ENCODE data around the gene CLEC1A. TPM values are rescaled to one million over a fixed set of nuclear protein-coding genes. Genes with fewer than 3 reads are reported as not detected.
A peak's percentile ranks its signal among the peaks of the same experiment; 100 is the strongest.

Gene CLEC1A
- total RNA-seq, 4 donors from 2014 or later, result 6.0 to 19.4 (median 8.4) TPM

DNA sequence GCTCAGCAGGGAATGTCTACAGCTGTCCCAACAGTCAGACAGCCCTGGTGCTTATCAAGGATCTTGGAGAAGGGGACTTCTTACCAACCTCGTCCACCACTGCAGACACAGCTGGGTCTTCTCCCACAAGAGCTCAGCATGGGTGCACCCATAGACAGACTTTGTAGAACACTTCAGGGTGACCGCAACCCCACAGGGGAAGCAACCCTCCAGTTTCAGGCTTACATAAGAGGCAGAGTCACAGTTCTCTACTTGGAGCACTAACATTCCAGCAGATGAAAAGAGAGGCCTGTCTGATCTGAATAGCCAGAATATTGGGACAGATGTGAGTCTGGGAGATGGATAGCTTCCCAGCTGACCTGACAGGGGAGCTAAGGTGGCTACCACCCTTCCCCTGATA lies 3.5 kb upstream of the CLEC1A start:
- Histone ChIP-seq H3K36me3 (no peaks in the 10 kb centered on the region), H3K9me3 (no peaks in the 10 kb centered on the region), H3K4me1 (peaks cover 0 to 24% (median 7%) of the 10 kb centered on the region in 4 donors), H3K27ac (no peak overlapping the region), H3K27me3 (no peaks in the 10 kb centered on the region), H3K4me3 (no peak overlapping the region)
- WGBS, 2 donors, result 77 to 80% methylated on average over 2 of the region's 2 CpGs
- TF ChIP-seq POLR2A (IDR thresholded peaks at IDR 0.05) (no peak), EP300 (IDR thresholded peaks at IDR 0.05) (no peak)
- TF ChIP-seq, protein P1, sequence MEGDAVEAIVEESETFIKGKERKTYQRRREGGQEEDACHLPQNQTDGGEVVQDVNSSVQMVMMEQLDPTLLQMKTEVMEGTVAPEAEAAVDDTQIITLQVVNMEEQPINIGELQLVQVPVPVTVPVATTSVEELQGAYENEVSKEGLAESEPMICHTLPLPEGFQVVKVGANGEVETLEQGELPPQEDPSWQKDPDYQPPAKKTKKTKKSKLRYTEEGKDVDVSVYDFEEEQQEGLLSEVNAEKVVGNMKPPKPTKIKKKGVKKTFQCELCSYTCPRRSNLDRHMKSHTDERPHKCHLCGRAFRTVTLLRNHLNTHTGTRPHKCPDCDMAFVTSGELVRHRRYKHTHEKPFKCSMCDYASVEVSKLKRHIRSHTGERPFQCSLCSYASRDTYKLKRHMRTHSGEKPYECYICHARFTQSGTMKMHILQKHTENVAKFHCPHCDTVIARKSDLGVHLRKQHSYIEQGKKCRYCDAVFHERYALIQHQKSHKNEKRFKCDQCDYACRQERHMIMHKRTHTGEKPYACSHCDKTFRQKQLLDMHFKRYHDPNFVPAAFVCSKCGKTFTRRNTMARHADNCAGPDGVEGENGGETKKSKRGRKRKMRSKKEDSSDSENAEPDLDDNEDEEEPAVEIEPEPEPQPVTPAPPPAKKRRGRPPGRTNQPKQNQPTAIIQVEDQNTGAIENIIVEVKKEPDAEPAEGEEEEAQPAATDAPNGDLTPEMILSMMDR (IDR thresholded peaks at IDR 0.05), result no peak
- no peak for DNase-seq (ENCODE audit: low spot score in 2 of 2)

DNA sequence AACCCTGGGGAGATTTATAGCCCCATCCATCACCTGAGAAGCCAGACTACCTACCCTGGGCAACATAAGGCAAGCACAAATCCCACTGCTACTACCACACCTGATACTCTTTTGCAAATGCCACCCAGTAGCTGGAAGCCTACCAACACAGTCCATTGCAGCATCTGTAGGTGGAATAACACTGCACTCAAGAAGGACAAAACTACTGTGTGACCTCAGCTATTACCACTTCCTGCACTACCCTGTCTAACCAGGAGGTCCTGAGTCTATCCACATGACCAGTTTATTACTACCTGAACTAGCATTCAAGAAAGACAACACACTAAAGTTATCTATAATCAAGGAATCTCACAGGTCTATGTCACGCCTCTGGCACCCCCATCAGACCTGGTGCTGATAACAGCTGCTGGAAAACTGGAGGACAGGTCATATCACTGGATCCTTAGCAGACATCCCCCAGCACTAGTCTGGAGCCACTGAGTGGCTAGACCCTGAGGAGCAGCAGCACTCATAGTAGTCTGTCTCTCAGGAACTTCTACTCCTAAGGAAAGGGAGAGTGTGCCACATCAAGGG lies 2.9 kb upstream of the CLEC1A start:
- 88 to 92% methylated on average over 1 of the region's 1 CpG for WGBS, 2 donors
- Histone ChIP-seq H3K4me1 (peaks cover 0 to 24% (median 7%) of the 10 kb centered on the region in 4 donors), H3K9me3 (no peaks in the 10 kb centered on the region), H3K36me3 (no peaks in the 10 kb centered on the region), H3K27ac (peak overlapping the region in 2 of 4 donors; percentile 13 to 58), H3K27me3 (no peaks in the 10 kb centered on the region), H3K4me3 (no peak overlapping the region)
- TF ChIP-seq EP300 (IDR thresholded peaks at IDR 0.05) (no peak), POLR2A (IDR thresholded peaks at IDR 0.05) (no peak)
- TF ChIP-seq, protein P1 (IDR thresholded peaks at IDR 0.05), result no peak
- DNase-seq (ENCODE audit: low spot score in 2 of 2), result no peak

DNA sequence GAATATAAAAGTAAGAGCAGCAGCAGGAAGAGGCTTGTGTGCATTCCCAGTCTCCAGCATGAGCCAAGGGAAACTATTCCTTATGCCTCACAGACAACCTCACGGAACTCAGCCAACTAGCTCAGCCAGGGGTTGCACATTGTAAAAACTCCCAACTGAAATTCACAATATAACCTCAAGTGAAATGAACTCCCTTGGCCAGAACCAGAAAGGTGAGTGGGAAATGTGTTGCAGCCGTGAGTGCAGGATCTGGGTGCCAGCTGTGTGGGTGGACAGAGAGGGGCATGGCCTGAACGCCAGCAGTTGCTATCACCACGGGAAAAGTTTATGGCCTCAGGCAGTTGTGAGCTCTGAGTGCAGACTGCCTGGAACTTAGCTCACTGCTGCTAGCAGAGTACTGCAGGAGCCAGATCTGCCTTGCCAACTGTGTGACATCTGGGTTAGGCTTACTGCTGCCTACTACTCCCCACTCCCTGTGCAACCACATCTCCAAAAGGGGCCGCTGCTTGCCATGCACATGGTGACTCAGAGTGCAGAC lies 2.3 kb upstream of the CLEC1A start:
- H3K27me3 ChIP-seq, result no peaks in the 10 kb centered on the region
- H3K9me3 ChIP-seq, result no peaks in the 10 kb centered on the region
- DNase-seq (ENCODE audit: low spot score in 2 of 2), result no peak
- 22 to 27% methylated on average over 4 to 5 of the region's 5 CpGs for whole genome bisulfite sequencing, 2 donors
- no peaks in the 10 kb centered on the region for H3K36me3 ChIP-seq
- H3K4me1 ChIP-seq, result peaks cover 0 to 24% (median 7%) of the 10 kb centered on the region in 4 donors
- no peak overlapping the region for H3K4me3 ChIP-seq
- no peak for TF ChIP-seq POLR2A (IDR thresholded peaks at IDR 0.05)
- TF ChIP-seq, protein P1 (IDR thresholded peaks at IDR 0.05), result no peak
- no peak for TF ChIP-seq EP300 (IDR thresholded peaks at IDR 0.05)
- H3K27ac ChIP-seq, result peak overlapping the region in 2 of 4 donors; percentile 51 to 58

DNA sequence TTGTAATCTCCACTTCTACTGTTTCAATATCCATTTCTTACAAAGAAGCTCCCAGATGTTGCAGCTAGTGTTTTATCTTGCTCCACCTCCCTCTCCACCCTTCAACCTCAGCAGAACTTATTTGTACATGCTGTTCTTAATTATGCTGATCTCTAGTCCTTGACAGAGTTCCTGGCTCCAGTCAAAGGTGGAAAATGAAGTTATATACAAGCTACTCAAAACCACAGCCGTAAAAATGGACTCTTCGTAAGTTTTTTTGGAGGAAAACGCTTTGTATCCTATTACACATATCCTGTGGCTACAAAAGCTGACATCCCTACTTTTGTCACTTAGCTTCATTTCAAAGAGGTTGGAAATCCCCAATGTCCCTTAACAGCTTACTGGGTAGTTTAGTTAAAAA lies 1.3 kb downstream of the CLEC1A start:
- peak overlapping the region in 1 of 4 donors; percentile 12 for H3K4me3 ChIP-seq
- peaks cover 0 to 45% (median 7%) of the 10 kb centered on the region in 4 donors for H3K4me1 ChIP-seq
- no peaks in the 10 kb centered on the region for H3K36me3 ChIP-seq
- 29 to 44% methylated on average over 3 of the region's 3 CpGs for WGBS, 2 donors
- no peaks in the 10 kb centered on the region for H3K9me3 ChIP-seq
- DNase-seq (ENCODE audit: low spot score in 2 of 2), result no peak
- peak overlapping the region in 3 of 4 donors; percentile 0 to 84 (median 80) for H3K27ac ChIP-seq
- no peaks in the 10 kb centered on the region for H3K27me3 ChIP-seq
- TF ChIP-seq, protein P1 (IDR thresholded peaks at IDR 0.05), result no peak
- TF ChIP-seq POLR2A (IDR thresholded peaks at IDR 0.05), result no peak
- peak in 1 of 2 donors; percentile 75 for TF ChIP-seq EP300 (IDR thresholded peaks at IDR 0.05)

DNA sequence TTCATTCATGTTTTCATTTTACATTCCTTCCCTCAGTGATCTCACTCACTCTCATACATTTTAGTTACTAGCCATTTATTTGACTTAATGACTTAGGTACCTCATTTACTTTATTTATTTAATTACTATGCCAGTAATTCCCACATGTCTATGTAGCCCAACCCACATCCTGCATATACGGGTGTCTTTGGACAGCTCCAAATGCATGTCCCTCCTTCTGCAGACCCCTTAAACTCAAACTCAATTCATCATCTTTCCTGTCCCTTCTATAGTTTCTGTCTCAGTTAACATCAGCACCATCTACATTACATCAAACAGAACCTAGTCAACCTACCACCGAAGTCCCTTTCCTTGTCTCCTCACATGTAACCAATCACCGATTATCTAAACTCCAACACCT lies 2.8 kb downstream of the CLEC1A start:
- 83 to 86% methylated on average over 3 of the region's 3 CpGs for WGBS, 2 donors

More for the DNA sequence above, 2.8 kb downstream of the CLEC1A start:
- Histone ChIP-seq H3K4me1 (peaks cover 0 to 39% (median 6%) of the 10 kb centered on the region in 4 donors), H3K9me3 (no peaks in the 10 kb centered on the region), H3K27me3 (no peaks in the 10 kb centered on the region), H3K36me3 (no peaks in the 10 kb centered on the region), H3K4me3 (no peak overlapping the region), H3K27ac (peak overlapping the region in 3 of 4 donors; percentile 0 to 84 (median 80))
- no peak for DNase-seq (ENCODE audit: low spot score in 2 of 2)
- TF ChIP-seq EP300 (IDR thresholded peaks at IDR 0.05) (no peak), POLR2A (IDR thresholded peaks at IDR 0.05) (no peak)
- TF ChIP-seq, protein P1 (IDR thresholded peaks at IDR 0.05), result no peak

Measured in tibial nerve (tissue), 4 donors.